Stimulated activated CD8-positive, alpha-beta memory T cell treated with anti-CD3 and anti-CD28 coated beads, Interleukin-12 subunit alpha, Interleukin-12 subunit beta, amount 100 ng/mL, for 1 hour (primary cell): ENCODE data around the gene ZNF879.

Experiments used
- DNase-seq: peaks from one replicate; pipeline ENCODE4 v3.0.0-alpha.2; 2020; ENCODE audit warnings: low read depth

Gene ZNF879

GRCh38 chr5:179008667-179009066 is 14.9 kb upstream of the ZNF879 start:
- DNase-seq, result no peak

DNA sequence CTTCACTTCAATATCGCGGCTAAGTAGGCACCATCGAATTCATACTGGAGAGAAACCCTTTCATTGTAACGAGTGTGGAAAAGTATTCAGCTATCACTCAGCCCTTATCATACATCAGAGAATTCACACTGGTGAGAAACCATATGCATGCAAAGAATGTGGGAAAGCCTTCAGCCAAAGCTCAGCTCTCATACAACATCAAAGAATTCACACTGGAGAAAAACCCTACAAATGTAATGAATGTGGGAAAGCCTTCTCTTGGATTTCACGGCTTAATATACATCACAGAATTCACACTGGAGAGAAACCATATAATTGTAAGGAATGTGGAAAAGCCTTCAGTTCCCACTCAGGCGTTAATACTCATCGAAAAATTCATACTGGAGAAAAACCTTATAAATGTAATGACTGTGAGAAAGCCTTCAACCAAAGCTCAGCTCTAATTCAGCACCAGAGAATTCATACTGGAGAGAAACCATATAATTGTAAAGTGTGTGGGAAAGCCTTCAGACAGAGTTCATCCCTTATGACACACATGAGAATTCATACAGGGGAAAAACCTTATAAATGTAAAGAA is 9.5 kb downstream of the ZNF879 start:
- no peak for DNase-seq

DNA sequence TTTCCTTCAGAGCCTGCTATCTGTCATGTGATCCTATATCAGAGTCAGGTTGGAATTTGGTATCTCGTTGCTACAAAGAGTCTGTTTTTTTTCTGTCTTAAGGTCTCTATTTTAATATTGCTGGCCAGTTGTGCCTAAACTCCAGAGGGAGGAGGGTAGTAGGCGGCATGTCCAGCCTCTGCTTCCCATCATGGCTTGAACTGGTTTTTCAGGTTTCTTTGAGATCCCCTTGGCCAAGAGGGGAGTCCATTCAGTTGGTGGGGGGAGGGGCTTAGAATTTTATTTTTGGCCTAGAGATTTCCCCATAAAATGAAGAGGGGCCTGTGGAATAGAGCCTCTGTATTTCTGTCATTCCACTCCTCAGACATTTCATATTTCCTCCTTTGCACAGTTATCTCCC is 21.2 kb downstream of the ZNF879 start:
- no peak for DNase-seq

DNA sequence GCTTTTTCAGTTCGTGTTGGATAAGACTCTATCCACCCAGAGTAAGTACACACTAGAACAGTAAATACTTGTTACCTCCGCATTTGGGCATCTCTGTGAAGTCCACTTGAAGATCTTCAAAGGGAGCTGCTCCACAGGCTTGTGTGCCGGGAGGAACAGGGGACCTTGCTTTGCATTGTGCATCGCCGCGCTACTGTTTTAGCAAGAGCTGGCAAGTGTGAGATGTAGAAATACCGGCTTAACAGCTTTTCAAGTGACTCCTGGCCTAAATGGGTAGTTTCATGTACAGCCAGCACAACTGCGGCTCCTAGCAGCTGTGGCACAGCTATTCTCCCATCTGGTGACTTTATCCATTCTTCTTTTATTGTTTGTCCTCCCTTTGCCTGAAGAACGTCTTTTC is 28.2 kb downstream of the ZNF879 start:
- DNase-seq, result no peak

DNA sequence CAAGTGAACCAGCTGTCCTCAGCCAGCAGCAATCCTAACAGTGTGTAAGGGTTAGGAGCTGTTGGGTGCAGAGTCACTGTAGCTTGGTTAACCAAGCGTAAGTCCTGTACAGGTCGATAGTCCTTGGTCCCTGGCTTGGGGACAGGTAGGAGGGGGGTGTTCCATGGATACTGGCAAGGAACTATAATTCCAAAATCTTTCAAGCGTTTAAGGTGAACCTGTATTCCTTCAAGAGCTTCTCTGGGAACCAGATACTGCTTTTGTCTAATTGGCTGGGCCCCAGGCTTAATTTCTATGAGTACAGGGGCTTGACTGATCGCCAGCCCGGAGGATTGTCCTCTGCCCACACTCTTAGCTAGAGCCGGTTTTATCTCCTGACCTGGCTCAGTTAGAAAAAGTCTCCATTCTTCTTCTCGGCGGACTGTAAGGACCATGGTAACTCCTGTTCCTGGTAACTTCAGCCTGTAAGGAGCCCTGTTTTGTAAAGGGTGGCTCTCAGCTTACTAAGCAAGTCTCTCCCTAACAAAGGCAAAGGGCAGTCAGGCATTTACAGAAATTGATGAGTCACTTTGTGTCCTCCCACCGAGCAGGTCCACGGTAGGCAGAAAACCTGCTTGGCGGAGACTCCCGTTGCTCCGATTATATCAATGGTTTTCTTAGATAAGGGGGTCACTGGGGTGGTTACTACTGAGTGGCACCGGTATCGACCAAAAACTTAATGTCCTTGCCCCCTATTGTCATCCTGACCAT is 30.6 kb downstream of the ZNF879 start:
- DNase-seq, result no peak

GRCh38 chr5:179054876-179055275 is 31.3 kb downstream of the ZNF879 start:
- DNase-seq, result no peak

GRCh38 chr5:179055436-179055835 is 31.8 kb downstream of the ZNF879 start:
- no peak for DNase-seq

GRCh38 chr5:179055841-179056240 is 32.2 kb downstream of the ZNF879 start:
- no peak for DNase-seq

DNA sequence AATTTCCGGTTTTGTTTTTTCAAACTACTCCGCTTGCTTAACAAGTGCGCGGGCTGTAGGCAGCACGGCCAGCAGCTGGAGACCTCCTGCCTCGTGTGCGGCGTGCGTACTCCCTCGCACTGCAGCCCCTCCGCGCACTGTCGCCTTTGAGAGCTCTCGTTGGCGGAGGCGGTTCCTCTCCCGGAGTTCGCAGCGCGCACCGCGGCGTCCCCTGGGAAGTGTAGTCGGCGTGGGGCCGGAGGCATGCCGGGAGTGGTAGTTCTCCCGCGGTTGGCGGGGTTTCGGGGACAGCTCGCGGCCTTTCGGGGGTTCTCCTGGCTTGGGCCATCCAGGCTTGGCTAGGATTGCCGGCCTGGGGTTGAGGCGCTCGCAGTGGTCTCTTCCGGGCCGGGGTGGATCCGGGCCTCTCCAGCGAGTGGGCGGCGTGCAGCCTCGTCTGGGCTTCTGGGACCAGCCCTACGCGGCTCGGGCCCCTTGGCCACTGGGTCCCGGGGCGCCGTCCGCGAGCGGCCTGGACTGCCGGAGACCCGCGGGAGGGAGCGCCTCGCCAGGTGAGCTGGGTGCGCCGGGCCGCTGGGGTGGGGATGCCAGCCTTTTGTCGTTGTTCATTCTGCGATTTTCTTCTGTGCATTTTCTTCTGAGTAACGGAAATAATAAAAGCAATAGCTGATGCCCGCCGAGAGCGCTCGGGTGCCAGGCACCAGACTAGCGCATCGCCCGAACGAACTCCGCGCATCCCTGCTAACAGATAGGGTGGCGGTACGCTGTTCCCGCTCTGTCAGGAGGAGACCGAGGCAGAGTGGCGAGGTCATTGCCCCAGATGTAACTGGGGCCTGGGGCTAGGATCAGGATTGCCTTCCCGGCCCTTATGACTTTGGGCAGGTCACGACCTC is 36.8 kb downstream of the ZNF879 start, which contains the start of gene ZNF354C:
ZNF354C (plus strand) TSS at position 258 of the 893 bp plus-strand sequence. CDS start 1,696 bp downstream, outside the sequence.
- peak; percentile 72 for DNase-seq

DNA sequence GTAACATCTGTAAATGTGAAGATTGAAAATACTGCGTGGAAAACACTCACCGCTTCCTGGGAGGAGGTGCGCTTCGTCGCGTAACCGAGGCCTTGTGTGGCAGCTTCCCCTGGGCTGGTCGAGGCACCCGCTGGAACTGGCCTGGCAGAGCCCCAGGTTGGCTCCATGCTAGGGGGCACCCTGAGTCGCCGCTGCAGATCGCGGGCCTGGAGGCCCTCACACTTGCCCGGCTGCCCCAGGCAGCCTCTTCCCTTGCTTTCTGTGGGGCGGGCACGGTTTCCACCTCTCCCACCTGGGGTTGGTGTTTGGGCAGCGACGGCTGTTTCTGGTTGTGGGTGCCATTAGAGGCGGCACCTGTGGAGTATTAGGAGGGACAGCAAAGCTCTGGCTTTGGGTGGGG is 37.4 kb downstream of the ZNF879 start:
- no peak for DNase-seq

DNA sequence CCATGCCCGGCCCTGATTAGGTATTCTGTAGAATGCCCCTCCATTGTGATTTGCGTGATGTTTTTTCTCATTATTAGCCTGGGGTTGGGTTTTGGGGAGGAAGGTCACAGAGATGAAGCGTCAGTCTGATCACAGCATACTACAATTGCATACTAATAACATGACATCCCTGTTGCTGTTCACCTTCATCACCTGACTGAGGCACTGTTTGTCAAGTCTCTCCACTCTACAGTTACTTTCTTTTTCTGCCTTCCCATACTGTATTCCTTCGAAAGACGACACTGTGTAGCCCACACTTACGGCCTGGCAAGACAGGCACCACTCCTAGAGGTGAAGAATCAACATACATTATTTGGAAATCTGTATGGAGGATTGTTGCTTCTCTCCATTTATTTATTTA is 42.1 kb downstream of the ZNF879 start:
- DNase-seq, result no peak

DNA sequence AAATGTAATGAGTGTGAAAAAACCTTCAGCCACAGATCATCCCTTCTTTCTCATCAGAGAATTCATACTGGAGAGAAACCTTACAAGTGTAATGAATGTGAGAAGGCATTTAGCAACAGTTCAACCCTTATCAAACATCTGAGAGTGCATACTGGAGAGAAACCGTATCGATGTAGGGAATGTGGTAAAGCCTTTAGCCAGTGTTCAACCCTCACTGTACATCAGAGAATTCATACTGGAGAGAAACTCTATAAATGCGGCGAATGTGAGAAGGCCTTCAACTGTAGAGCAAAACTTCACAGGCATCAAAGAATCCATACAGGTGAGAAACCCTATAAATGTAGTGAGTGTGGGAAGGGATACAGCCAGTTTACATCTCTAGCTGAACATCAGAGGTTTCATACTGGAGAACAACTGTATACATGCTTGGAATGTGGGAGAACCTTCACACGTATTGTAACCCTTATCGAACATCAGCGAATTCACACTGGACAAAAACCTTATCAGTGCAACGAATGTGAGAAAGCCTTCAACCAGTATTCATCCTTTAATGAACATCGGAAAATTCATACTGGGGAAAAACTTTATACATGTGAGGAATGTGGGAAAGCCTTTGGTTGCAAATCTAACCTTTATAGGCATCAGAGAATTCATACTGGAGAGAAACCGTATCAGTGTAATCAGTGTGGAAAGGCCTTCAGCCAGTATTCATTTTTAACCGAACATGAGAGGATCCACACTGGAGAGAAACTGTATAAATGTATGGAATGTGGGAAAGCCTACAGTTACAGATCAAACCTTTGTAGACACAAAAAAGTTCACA is 55.8 kb downstream of the ZNF879 start:
- no peak for DNase-seq

GRCh38 chr5:179080724-179081123 is 57.1 kb downstream of the ZNF879 start:
- no peak for DNase-seq
